Activated CD4-positive, alpha-beta T cell treated with anti-CD3 and anti-CD28 coated beads, Interleukin-2, amount 10 ng/mL, durations not matched to agents 7 days and 5 days (primary cell): ENCODE results near the gene RNF5. TPM values are rescaled to one million over a fixed set of nuclear protein-coding genes. Genes with fewer than 3 reads are reported as not detected.

Experiments
- microRNA-seq: library from miRNA; unstranded; fragments of <30 nt; microRNA quantifications from one replicate; pipeline ENCODE4 v1.2.0, GENCODE V29; 2021; ENCODE audit warnings: borderline microRNAs expressed, borderline replicate concordance
- total RNA-seq, 2 experiments: library from RNA; stranded (reverse); gene quantifications; one replicate each; pipeline ENCODE4 v1.2.3, GENCODE V29; 2021

Gene RNF5
- total RNA-seq, 2 experiments from 2014 or later = 39.8 to 49.7 TPM

Small RNAs within 50 kb of the gene (microRNA-seq; reads per million reads assigned to microRNA genes)
- gene MIR6721 (not detected), gene MIR6833 (0.84 reads per million)

Other genes with a start within 250 kb of the RNF5 start
- gene CFB, start 232.3 kb upstream of the RNF5 start, total RNA-seq = under 1 TPM in 1 of 2 experiments, not detected in 1; 0.37 TPM
- gene NELFE, start 219.4 kb upstream of the RNF5 start, total RNA-seq = 10 to 100 TPM; 65.2 to 72.3 TPM
- 100 to 1,000 TPM in 1 of 2 experiments, 10 to 100 TPM in 1; 88.0 to 101 TPM for gene SKIC2, start 219.2 kb upstream of the RNF5 start, total RNA-seq
- gene DXO, start 206.3 kb upstream of the RNF5 start, total RNA-seq = 10 to 100 TPM; 20.4 to 21.8 TPM
- gene C4A, start 196.3 kb upstream of the RNF5 start, total RNA-seq = 1 to 10 TPM; 3.0 to 4.2 TPM
- 1 to 10 TPM; 2.0 to 2.2 TPM for gene C4B, start 163.6 kb upstream of the RNF5 start, total RNA-seq
- gene CYP21A2, start 140.0 kb upstream of the RNF5 start, total RNA-seq = under 1 TPM in 1 of 2 experiments, not detected in 1; 0.12 TPM
- 1 to 10 TPM; 3.9 to 6.7 TPM for gene TNXB, start 69.1 kb upstream of the RNF5 start, total RNA-seq
- gene ATF6B, start 50.2 kb upstream of the RNF5 start, total RNA-seq = 100 to 1,000 TPM; 141 to 142 TPM
- gene FKBPL, start 48.1 kb upstream of the RNF5 start, total RNA-seq = 1 to 10 TPM; 6.6 to 7.8 TPM
- gene PRRT1, start 26.5 kb upstream of the RNF5 start, total RNA-seq = under 1 TPM; 0.17 to 0.23 TPM
- 1 to 10 TPM; 8.3 to 9.2 TPM for gene PPT2, start 24.3 kb upstream of the RNF5 start, total RNA-seq
- gene EGFL8, start 13.8 kb upstream of the RNF5 start, total RNA-seq = 1 to 10 TPM; 6.0 to 8.6 TPM
- gene AGPAT1, start 2.3 kb upstream of the RNF5 start, total RNA-seq = 10 to 100 TPM; 47.3 to 52.0 TPM
- gene AGER, start 5.8 kb downstream of the RNF5 start, total RNA-seq = 10 to 100 TPM; 45.4 to 47.1 TPM
- gene PBX2, start 11.8 kb downstream of the RNF5 start, total RNA-seq = 10 to 100 TPM; 98.2 to 98.4 TPM
- gene GPSM3, start 14.2 kb downstream of the RNF5 start, total RNA-seq = 100 to 1,000 TPM; 274 to 282 TPM
- gene NOTCH4, start 45.7 kb downstream of the RNF5 start, total RNA-seq = under 1 TPM; 0.20 to 0.27 TPM
- gene TSBP1, start 193.5 kb downstream of the RNF5 start, total RNA-seq = not detected
- gene BTNL2, start 228.8 kb downstream of the RNF5 start, total RNA-seq = not detected